BJ (cell line): ENCODE measurements around the gene MSX2. TPM values are rescaled to one million over a fixed set of nuclear protein-coding genes. Genes with fewer than 3 reads are reported as not detected.

Source experiments
- CTCF ChIA-PET: fragments of 350-600 bp; formaldehyde crosslinking; extraction: SDS; loops from one replicate; lab custom pipeline; 2021; ENCODE audit warnings: antibody characterized with exemption, inconsistent platforms; lab: Yijun Ruan, JAX
- POLR2A ChIA-PET: fragments of 300-600 bp; sonication (Branson Sonifier 250); formaldehyde crosslinking; extraction: SDS; loops from one replicate; lab custom pipeline; 2021; ENCODE audit warnings: antibody characterized with exemption; lab: Charles Lee
- DNase-seq: peaks from one replicate; pipeline ENCODE4 v3.0.0-alpha.2; 2011; ENCODE audit warnings: low read depth
- H3K27me3 ChIP-seq: 2 replicates; pipeline ENCODE4 v1.6.0; 2011; ENCODE audit warnings: low read length; ENCODE audit not compliant: control insufficient read depth, insufficient read depth
- H3K36me3 ChIP-seq: 2 replicates; pipeline ENCODE4 v1.5.1; 2011; ENCODE audit warnings: low read length; ENCODE audit not compliant: control insufficient read depth, insufficient read depth
- H3K4me3 ChIP-seq: 2 replicates; pipeline ENCODE4 v1.5.1; 2011; ENCODE audit warnings: low read depth, mild to moderate bottlenecking, control low read depth, low read length
- CTCF ChIP-seq: IDR thresholded peaks from 2 replicates; pipeline ENCODE4 v1.5.1; 2011; ENCODE audit warnings: low read depth, mild to moderate bottlenecking, control low read depth, inconsistent platforms, low read length, moderate library complexity; ENCODE audit not compliant: insufficient read depth
- polyA plus RNA-seq: library from polyadenylated mRNA; depleted of rRNA; stranded (reverse); fragments of >200 nt; gene quantifications from 2 replicates; pipeline ENCODE4 v1.2.3, GENCODE V29; 2011

MSX2 gene
- polyA plus RNA-seq, 1 experiment, result 2.1 TPM

- H3K36me3 ChIP-seq, result no peaks in the 10 kb centered on the region
- DNase-seq, result no peak
- POLR2A ChIA-PET, result no interaction called here
These were observed 11.3 kb downstream of the MSX2 start for GRCh38 chr5:174735498-174736330.

GRCh38 chr5:174736331-174736721, 11.9 kb downstream of the MSX2 start:
- ChIA-PET POLR2A (no interaction called here), CTCF (interaction anchor here (0.9 to 1.4 kb wide), 3 partner anchors 10 to 412 kb away, joined by 3 read pairs; no protein-coding TSS in a partner anchor)
- DNase-seq, result peak; percentile 78
- TF ChIP-seq CTCF, result no peak
- Histone ChIP-seq H3K4me3 (no peak overlapping the region), H3K27me3 (peaks cover 8% of the 10 kb centered on the region), H3K36me3 (no peaks in the 10 kb centered on the region)

More at GRCh38 chr5:174735498-174736330, 11.3 kb downstream of the MSX2 start:
- peaks cover 8% of the 10 kb centered on the region for H3K27me3 ChIP-seq
- TF ChIP-seq CTCF, result no peak
- CTCF ChIA-PET, result interaction anchor here (0.9 to 1.4 kb wide), 3 partner anchors 11 to 411 kb away, joined by 3 read pairs; no protein-coding TSS in a partner anchor
- H3K4me3 ChIP-seq, result no peak overlapping the region

- no peak for TF ChIP-seq CTCF
- H3K4me3 ChIP-seq, result no peak overlapping the region
- ChIA-PET CTCF (interaction anchor here (0.9 to 1.4 kb wide), 3 partner anchors 10 to 413 kb away, joined by 3 read pairs; no protein-coding TSS in a partner anchor), POLR2A (no interaction called here)
- peaks cover 5% of the 10 kb centered on the region for H3K27me3 ChIP-seq
- no peaks in the 10 kb centered on the region for H3K36me3 ChIP-seq
- no peak for DNase-seq
These were observed 12.4 kb downstream of the MSX2 start for GRCh38 chr5:174736777-174737176.

- H3K27me3 ChIP-seq, result peaks cover 4% of the 10 kb centered on the region
- no peaks in the 10 kb centered on the region for H3K36me3 ChIP-seq
- TF ChIP-seq CTCF, result no peak
- no peak for DNase-seq
- POLR2A ChIA-PET, result no interaction called here
- H3K4me3 ChIP-seq, result no peak overlapping the region
- CTCF ChIA-PET, result interaction anchor here (1.4 kb wide), 1 partner anchor 413 kb away, joined by 3 read pairs; no protein-coding TSS in a partner anchor
These were observed 12.9 kb downstream of the MSX2 start for GRCh38 chr5:174737330-174737729.

- ChIA-PET CTCF (no interaction called here), POLR2A (no interaction called here)
- no peak overlapping the region for H3K4me3 ChIP-seq
- no peaks in the 10 kb centered on the region for H3K27me3 ChIP-seq
- no peak for DNase-seq
- H3K36me3 ChIP-seq, result no peaks in the 10 kb centered on the region
- no peak for TF ChIP-seq CTCF
These were observed 17.0 kb downstream of the MSX2 start for GRCh38 chr5:174741352-174741751.
